GM19397 (cell line): ENCODE measurements around the gene RETN.
"Not testable (repeated sequence)": the region's sequence is repeated elsewhere in the genome, so short reads cannot be mapped to it uniquely, and the experiment has no call there.

Experiments
- ATAC-seq: cut with Tn5 transposase; IDR thresholded peaks from one replicate; pipeline ENCODE4 v1.9.1; 2021; ENCODE audit warnings: mild to moderate bottlenecking, moderate library complexity; ENCODE audit not compliant: unreplicated experiment

The RETN gene

DNA sequence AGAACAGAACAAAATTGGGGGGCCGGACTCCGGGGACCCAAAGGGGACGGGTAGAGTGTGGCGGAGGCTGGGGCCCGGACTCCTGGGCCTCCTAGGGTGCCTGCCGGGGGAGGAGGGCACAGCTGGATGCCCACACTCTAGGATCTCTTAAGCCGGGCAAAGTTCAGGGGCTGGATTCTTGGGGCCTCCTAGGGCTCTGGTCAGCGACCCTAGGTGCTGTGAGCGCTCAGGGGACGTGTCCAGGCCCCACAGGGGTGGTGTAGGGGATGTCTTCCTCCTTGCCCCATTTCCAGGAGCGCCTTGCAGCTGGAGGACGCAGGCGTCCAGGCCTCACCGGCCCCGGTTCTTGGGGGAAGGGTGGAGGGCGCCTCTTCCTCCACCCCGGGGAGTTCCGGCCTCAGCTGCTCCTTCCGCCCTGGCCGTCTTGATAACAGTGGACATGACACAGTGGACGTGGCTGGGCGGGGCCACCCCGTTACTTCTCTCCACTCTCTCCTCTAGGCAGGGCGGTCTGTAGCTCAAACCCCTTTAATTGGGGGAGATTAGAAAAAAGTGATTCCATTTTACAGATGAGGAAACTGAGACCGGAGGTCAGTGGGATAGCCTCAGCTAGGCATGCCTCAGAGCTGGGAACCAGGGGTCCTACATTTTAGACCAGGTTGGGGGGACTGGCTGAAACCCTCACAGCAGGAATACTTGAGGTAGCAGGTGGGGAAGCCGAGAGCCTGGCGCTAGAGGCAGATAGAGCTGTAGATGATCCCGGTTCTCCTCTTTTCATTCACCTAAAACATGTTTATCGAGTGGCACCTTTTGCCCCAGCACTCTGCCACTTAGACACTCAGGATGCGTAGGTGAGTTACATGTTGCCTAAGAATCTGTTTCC is 31.2 kb upstream of the RETN start:
- no peak for ATAC-seq

DNA sequence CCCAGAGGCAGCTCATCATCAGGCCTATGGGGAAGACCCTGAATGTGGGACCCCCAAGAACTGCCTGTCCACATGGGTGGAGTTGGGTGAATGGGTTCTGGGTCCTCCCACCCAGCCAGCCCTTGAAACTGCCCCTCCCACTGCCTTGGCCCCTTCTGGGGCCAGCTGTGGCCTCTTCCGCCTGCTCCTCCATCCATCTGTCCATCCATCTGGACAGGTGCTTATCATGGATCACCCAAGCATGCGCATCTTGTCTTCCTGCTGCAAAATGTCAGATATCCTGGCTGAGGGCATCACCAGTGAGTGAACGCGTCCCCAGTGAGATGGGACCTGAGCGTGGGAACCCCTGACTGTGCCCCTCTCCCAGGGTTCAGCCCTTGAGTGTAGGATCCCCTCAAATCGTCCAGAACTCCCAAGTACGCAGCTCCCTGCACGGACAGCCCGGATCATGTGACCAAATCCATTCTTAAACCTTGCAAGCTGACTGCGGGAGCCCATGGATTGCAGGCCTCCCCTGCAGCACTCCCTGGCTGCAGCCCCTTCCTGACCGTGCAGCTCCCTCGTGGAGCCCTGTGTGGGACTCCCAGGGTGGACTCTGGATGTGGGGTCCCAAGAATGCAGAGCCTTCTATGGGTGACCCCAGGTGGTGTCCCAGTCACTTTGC is 29.9 kb upstream of the RETN start:
- no peak for ATAC-seq

DNA sequence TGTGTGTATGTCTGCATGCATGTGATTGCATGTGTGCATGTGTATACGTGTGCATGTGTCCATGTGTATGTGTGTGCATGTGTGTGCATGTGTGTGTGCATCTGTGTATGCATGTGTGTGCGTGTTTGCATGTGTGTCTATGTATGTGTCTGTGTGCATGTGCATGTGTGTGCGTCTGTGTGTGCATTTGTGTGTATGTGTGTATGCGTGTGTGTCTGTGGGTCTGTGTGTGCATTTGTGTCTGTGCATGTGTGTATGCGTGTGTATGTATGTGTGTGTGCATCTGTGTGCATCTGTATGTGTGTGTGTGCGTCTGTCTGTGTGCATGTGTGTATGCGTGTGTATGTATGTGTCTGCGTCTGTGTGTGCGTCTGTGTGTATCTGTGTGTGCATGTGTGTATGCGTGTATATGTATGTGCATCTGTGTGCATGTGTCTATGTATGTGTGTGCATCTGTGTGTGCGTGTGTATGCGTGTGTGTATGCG is 28.9 kb upstream of the RETN start:
- ATAC-seq, result no peak

DNA sequence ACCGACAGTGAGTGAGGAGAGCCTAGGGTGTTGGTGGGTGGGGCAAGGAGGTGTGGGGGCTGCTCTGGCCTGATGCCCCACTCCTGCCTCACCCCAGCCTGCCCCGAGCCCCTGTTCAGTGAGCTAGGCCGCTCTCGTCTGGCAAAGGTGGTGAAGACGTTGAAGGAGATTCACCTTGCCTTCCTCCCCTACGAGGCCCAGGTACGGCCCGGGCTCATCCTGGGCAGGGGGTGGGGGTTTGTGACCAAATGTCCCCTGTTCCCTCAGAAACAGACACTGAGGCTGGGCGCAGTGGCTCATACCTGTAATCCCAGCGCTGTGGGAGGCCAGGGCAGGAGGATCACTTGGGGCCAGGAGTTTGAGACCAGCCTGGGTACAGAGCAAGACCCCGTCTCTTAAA is 28.0 kb upstream of the RETN start:
- no peak for ATAC-seq

DNA sequence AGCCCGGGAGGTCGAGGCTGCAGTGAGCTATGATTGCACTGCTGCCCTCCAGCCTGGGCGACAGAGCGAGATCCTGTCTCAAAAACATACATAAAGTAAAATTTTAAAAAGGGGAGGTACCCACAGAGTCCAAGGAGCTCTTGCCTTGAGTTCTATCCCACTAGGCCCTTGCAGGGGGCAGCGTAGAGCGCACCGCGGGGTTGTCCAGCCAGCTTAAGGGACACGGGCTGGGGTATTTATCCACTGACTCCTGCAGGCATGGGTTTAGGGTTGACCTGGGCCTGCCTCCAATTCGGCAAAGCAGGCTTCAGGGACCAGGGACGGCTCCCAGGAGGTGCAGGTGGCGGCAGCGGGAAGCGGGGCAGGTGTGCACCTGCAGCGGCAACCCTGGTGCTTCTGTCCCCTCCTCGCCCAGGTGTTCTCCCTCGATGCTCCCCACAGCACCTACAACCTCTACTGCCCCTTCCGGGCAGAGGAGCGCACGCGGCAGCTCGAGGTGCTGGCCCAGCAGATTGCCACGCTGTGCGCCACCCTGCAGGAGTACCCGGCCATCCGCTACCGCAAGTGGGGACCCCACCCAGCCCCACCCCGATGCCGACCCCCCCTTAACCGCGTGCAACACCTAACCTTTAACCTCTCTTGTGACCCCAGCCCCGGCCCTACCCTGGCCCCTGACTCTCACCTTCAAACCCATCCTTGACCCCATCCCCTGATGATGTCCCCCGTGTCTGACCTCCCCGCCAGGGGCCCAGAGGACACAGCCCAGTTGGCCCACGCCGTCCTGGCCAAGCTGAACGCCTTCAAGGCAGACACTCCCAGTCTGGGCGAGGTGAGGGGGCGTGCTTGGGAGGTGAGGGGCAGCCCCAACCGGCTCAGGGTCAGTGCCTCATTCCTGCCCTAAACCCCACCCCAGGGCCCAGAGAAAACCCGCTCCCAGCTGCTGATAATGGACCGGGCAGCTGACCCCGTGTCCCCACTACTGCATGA is 27.3 kb upstream of the RETN start:
- ATAC-seq, result no peak

DNA sequence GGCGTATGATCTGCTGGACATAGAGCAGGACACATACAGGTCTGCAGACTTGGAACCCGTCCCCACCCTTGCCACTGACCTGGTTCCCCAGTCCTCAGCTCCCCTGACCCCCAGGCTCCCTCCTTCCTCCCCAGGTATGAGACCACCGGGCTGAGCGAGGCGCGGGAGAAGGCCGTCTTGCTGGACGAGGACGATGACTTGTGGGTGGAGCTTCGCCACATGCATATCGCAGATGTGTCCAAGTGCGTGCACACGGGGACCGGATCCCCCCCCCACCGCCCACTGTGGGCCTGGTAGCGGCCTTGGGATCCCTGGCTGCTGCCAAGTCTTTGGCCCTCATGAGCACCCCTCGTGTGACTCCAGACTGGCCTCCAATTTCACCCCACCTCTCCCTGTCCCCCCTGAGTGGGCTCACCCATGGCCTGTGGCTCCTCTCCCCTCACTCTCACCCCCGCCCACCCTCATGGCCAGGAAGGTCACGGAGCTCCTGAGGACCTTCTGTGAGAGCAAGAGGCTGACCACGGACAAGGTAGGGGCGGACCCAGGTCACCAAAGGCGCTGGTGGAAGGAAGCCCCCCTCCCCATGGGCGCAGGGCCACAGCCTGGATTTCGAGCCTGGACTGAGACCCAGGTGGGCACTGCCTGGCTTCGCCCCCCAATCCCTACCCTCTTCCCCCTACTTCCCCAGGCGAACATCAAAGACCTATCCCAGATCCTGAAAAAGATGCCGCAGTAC is 26.4 kb upstream of the RETN start:
- ATAC-seq, result no peak

DNA sequence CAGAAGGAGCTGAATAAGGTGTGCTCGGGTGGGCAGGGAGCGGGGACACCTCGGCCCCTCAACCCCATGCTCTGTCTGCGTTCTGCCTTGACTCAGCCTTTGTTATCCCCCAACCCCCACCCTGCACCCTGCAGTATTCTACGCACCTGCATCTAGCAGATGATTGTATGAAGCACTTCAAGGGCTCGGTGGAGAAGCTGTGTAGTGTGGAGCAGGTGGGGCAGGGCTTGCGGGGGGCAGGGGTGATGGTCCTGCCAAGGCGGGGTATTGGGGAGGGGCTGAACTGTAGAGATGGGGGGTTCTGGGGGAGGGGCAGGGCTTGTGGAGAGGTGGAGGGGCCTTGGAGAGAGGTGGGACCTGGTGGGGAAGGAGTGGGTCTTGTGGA is 25.8 kb upstream of the RETN start:
- no peak for ATAC-seq

DNA sequence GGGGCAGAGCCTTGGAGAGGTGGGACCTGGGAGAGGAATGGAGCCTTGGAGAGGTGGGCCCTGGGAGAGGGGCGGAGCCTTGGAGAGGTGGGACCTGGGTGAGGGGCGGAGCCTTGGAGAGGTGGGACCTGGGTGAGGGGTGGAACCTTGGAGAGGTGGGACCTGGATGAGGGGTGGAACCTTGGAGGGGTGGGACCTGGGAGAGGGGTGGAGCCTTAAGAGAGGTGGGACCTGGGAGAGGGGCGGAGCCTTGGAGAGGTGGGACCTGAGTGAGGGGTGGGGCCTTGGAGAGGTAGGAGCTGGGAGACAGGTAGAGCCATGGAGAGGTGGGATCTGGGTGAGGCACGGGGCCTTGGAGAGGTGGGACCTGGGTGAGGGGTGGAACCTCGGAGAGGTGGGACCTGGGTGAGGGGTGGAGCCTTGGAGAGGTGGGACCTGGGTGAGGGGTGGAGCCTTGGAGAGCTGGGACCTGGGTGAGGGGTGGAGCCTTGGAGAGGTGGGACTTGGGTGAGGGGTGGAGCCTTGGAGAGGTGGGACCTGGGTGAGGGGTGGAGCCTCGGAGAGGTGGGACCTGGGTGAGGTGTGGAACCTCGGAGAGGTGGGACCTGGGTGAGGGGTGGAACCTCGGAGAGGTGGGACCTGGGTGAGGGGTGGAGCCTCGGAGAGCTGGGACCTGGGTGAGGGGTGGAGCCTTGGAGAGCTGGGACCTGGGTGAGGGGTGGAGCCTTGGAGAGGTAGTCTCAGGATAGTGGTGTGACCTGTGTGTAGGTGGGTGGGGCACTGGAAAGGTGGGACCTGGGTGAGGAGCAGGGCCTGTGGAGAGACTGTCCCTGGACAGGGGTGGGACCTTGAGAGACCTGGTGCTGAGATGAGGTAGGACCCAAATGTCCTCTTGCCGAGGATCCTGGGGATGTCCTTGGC is 25.0 kb upstream of the RETN start:
- not testable (repeated sequence) for ATAC-seq

DNA sequence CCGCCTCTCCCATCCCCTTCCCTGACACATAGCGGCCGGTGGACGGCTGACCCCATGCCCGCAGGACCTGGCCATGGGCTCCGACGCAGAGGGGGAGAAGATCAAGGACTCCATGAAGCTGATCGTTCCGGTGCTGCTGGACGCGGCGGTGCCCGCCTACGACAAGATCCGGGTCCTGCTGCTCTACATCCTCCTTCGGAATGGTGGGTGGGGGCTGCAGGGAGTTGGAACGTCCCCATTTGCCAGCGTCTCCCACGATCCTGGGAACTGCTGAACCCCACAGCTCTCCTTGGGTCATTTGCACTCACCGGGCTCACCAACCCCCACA is 24.3 kb upstream of the RETN start:
- ATAC-seq, result no peak

DNA sequence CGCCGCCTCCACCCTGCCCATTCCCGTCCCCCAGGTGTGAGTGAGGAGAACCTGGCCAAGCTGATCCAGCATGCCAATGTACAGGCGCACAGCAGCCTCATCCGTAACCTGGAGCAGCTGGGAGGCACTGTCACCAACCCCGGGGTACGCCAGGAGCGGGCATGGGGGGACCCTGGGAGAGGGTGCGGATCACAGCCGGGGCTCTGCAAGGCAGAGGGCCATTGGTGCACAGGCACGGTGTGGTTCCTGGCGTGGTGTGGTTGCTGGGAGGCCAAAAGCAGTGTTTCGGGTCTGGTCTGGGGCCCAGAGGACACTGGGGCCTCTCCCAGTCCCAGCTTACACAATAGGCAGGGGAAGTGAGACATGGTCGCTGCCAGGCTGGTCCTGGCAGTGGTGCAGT is 23.7 kb upstream of the RETN start:
- no peak for ATAC-seq

DNA sequence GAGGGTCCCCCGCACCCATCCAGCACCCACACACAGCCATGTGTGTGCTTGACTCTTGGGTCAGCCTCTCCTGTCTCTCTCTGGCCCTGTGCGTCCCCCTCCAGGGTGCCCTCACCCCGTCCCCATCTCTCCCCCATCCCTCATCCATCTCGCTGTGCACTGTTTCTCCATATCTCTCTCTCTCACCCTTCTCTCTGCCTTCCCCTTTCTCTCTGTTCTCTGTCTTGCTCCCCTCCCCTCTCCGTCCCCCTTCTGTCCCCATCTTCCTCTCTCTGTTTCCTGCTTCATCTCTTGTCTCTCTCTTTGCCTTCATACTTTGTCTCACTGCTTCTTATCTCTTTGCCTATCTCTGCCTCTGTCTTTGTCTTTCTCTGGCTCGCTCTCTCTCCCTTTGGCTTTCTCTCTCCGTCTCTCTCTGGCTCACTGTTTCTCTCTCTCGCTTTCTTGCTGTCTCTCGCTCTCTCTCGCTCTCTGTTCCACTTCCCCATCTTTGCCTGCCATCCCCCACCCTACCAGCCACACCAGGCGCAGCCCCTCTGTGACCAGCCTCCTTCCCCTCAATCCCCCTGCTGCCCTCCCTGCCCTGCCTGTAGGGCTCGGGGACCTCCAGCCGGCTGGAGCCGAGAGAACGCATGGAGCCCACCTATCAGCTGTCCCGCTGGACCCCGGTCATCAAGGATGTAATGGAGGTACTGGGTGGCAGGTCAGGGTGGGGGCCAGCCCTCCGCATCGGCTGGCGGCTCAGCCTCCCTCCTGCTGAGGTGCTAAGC is 23.0 kb upstream of the RETN start:
- no peak for ATAC-seq

DNA sequence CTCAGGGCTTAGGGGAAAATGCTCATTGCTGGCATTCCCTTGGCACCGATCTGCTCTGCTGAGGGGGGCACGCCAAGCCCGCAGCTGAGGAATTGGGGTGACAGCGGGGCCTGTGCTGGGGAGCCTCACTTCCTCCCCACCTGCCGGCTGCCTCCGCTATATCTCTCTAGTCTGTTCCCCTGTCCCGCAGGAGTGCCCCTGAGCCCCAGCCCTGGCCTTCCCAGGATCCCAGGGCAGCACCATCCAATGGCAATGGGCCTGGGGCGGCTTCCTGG is 22.5 kb upstream of the RETN start:
- no peak for ATAC-seq

DNA sequence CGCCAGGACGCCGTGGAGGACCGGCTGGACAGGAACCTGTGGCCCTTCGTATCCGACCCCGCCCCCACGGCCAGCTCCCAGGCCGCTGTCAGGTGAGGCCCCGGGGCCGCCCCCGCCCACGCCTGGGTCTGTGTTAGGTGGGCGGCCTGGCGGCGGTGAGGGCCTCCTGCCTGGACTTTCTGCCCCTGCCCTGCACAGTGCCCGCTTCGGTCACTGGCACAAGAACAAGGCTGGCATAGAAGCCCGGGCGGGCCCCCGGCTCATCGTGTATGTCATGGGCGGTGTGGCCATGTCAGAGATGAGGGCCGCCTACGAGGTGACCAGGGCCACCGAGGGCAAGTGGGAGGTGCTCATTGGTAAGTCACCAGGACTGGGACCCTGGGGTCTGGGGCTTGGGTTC is 21.7 kb upstream of the RETN start:
- no peak for ATAC-seq

DNA sequence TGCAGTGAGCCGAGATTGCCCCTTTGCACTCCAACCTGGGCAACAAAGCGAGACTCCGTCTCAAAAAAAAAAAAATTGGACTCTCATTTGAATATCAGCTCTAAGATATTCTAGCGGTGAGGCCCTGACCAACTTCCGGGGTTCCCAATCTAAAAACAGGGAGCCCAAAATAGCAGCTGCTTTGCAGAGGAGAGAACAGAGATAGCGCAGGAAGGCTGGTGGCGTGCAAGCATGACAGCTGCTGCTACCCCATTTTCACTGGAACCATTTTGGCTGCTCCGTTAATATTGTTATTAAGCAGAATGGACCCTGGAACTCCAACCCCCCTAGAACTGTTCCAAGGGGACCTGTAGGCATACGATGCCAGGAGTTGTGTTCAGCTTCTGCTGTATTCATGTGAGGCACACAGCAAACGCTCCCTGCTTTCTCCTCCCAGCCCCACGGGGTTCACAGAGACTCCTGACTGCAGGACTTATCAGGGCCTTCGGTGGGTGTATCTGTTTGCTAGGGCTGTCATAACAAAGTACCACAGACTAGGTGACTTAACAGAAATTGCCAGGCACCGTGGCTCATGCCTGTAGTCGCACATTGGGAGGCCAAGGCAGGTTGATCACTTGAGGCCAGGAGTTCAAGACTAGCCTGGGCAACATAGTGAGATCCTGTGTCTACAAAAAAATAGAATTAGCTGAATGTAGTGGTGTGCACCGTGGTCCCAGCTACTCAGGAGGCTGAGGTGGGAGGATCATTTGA is 20.4 kb upstream of the RETN start:
- no peak for ATAC-seq

DNA sequence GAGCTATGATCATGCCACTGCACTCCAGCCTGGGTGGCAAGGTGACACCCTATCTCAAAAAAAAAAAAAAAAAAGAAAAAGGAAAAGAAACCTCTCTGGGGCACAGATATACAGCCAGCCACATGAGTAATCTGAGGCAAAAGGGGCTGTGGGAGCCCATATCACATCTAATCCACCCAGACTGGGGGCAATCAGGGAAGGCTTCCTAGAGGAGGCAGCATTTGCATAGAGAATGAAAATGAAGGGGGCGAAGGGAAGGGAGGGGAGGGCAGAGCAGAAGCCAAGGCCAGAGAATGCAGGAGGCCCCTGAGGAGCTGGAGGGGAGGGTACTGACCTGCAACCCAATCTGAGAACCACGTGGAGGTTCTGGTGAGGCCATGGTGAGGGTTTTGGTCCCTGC is 18.7 kb upstream of the RETN start:
- ATAC-seq, result no peak

DNA sequence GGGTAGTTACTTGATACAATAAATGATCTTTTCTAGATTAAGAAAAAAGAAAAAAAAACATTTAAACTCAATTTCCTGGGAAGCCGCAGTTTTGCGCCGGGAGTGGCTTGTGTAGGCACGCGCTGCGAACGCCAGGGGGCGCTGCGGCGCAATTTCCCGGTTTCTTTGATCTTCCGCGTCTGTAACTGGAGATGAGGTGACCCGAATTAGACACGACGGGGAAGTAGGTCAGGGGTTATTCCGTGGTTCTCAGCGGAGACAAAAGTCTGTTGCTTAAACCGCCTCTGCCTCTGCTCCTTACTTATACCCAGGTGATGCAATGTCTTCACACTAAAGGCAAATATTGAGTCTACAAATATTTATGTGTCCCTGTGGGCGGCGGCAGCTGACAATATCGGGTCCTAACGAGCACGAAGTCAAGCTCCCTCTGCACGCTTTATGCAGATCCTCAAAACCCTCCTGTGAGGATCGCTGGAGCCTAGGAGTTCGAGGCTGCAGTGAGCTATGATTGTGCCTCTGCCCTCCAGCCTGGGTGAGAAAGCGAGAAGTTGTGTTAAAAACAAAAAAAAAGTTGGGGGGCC is 16.7 kb upstream of the RETN start:
- no peak for ATAC-seq

DNA sequence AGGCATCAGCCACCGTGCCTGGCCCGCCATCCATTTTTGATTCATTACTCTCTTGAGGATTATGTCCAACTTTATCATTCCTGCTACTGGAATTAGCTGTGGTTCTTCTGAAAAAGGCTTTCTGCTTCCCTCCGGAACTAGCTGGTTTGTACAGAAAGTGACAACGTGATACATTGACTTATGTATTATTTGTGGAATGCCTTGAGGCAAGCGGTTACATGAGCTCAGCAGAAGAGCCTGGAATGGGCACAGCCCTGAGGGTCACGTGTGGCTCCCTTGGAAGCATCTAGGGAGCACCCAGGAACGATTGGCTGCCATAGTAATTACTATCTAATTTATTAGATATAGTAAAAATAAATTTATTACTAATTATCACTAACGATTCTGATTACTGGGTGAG is 14.4 kb upstream of the RETN start:
- ATAC-seq, result no peak

DNA sequence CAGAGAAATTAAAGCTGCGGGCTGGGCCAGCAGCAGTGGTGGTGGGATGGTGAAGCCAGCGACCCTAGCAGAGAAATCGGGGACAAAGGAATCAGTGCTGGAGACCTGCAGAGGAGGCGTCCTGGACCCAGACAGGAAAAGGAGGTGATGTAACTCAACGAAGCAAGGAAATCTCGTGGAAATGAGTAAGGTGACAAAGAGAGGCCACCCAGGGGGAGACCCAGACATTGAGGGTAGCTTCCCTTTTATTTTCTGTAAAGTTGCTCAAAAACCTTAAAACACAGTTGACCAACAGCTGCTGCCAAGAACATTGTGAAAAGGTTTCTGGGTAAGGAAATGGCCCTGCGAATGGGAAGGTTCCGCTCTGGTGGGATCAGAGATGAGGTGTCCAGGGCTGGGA is 13.3 kb upstream of the RETN start:
- no peak for ATAC-seq
